H1 (cell line): ENCODE results near the gene KRT81. TPM values are rescaled to one million over a fixed set of nuclear protein-coding genes. Genes with fewer than 3 reads are reported as not detected.

Experiments
- CTCF ChIA-PET: fragments of 300-600 bp; sonication (Branson Sonifier 250); formaldehyde crosslinking; loops from one replicate; lab custom pipeline; 2021; ENCODE audit not compliant: partially characterized antibody; lab: Charles Lee
- POLR2A ChIA-PET: fragments of 300-600 bp; sonication (Branson Sonifier 250); formaldehyde crosslinking; loops from one replicate; lab custom pipeline; 2021; ENCODE audit warnings: inconsistent platforms; ENCODE audit not compliant: partially characterized antibody; lab: Charles Lee
- DNase-seq, 2 experiments: peaks; one replicate each; pipeline versions ENCODE4 v3.0.0 to v3.0.0-alpha.2; 2010 to 2022; ENCODE audit warnings: low spot score in 2 of 2, low read depth in 1 of 2, mixed read lengths in 1 of 2
- FAIRE-seq: peaks from 2 replicates; lab custom pipeline; 2011; peaks lifted over from hg19 to GRCh38; lab: Jason Lieb, UNC
- H2AFZ ChIP-seq: 2 replicates; pipeline ENCODE4 v1.8.1; 2012; ENCODE audit warnings: low read length, inconsistent platforms
- H2AK5ac ChIP-seq: 2 replicates; pipeline ENCODE4 v1.6.1; 2013; ENCODE audit warnings: low read depth, low read length
- H2BK120ac ChIP-seq: replicated peaks from 2 replicates; pipeline ENCODE3; 2013; ENCODE audit warnings: low read depth, low read length, inconsistent platforms
- H2BK12ac ChIP-seq: 2 replicates; pipeline ENCODE4 v1.6.1; 2013; ENCODE audit warnings: low read depth, low read length
- H2BK15ac ChIP-seq: 2 replicates; pipeline ENCODE4 v1.6.1; 2013; ENCODE audit warnings: low read length
- H2BK20ac ChIP-seq: 2 replicates; pipeline ENCODE4 v1.6.1; 2013; ENCODE audit warnings: low read length
- H2BK5ac ChIP-seq: 2 replicates; pipeline ENCODE4 v1.6.1; 2013; ENCODE audit warnings: low read depth, low read length
- H3K14ac ChIP-seq: 2 replicates; pipeline ENCODE4 v1.6.1; 2013; ENCODE audit warnings: inconsistent platforms; ENCODE audit not compliant: insufficient read length
- H3K18ac ChIP-seq: 2 replicates; pipeline ENCODE4 v1.6.1; 2013; ENCODE audit warnings: low read length; ENCODE audit errors: extremely low read depth
- H3K23ac ChIP-seq: 2 replicates; pipeline ENCODE4 v1.6.1; 2013; ENCODE audit warnings: inconsistent platforms; ENCODE audit not compliant: insufficient read length
- H3K23me2 ChIP-seq: 2 replicates; pipeline ENCODE4 v1.6.1; 2013; ENCODE audit warnings: low read depth, low read length
- H3K27ac ChIP-seq: 2 replicates; pipeline ENCODE4 v1.6.1; 2011; ENCODE audit warnings: low read depth, low read length, inconsistent platforms
- H3K27me3 ChIP-seq, 4 experiments: replicated peaks in 1 of 4; 1 replicate in 1 of 4; 2 replicates in 3 of 4; pipeline versions ENCODE4 v1.6.1 to v1.8.1; 2011 to 2013; ENCODE audit warnings: low read length in 3 of 4, mild to moderate bottlenecking in 3 of 4, inconsistent platforms in 2 of 4, mixed read lengths in 2 of 4, moderate library complexity in 1 of 4; ENCODE audit not compliant: control insufficient read depth in 3 of 4, insufficient read depth in 3 of 4; ENCODE audit errors: extremely low read depth in 1 of 4
- H3K36me3 ChIP-seq, 4 experiments: 2 replicates each; pipeline versions ENCODE4 v1.6.1 to v1.8.1; 2011 to 2013; ENCODE audit warnings: mild to moderate bottlenecking in 4 of 4, low read length in 3 of 4, moderate library complexity in 2 of 4, control low read depth in 1 of 4, inconsistent platforms in 1 of 4; ENCODE audit not compliant: insufficient read depth in 4 of 4, control insufficient read depth in 2 of 4
- H3K4ac ChIP-seq: replicated peaks from 2 replicates; pipeline ENCODE3; 2013; ENCODE audit warnings: low read length, low read depth, mixed read lengths, inconsistent platforms; ENCODE audit not compliant: insufficient read length
- H3K4me1 ChIP-seq, 4 experiments: replicated peaks in 1 of 4; 1 replicate in 1 of 4; 2 replicates in 3 of 4; pipeline versions ENCODE4 v1.6.1 to v1.8.1; 2011 to 2013; ENCODE audit warnings: low read length in 3 of 4, inconsistent platforms in 2 of 4, mixed read lengths in 1 of 4; ENCODE audit not compliant: insufficient read depth in 4 of 4, control insufficient read depth in 3 of 4
- H3K4me2 ChIP-seq, 2 experiments: 2 replicates each; pipeline versions ENCODE4 v1.6.1 to v1.8.1; 2011 to 2013; ENCODE audit warnings: low read depth in 2 of 2, low read length in 2 of 2, control low read depth in 1 of 2, inconsistent platforms in 1 of 2, mild to moderate bottlenecking in 1 of 2; ENCODE audit not compliant: insufficient read depth in 1 of 2
- H3K4me3 ChIP-seq, 4 experiments: fragments of 200-600, 300-600 bp in 1 of 4; sonication (generic), shearing (Covaris generic), sonication (Bioruptor Twin) in 1 of 4; 2 replicates each; pipeline versions ENCODE4 v1.5.1 to v1.8.1; 2011 to 2016; ENCODE audit warnings: low read length in 4 of 4, low read depth in 3 of 4, control low read depth in 2 of 4, inconsistent platforms in 2 of 4, mild to moderate bottlenecking in 2 of 4, mixed read lengths in 1 of 4, moderate library complexity in 1 of 4; ENCODE audit not compliant: insufficient read depth in 2 of 4; ENCODE audit errors: extremely low read depth in 1 of 4
- H3K56ac ChIP-seq: replicated peaks from 2 replicates; pipeline ENCODE3; 2013; ENCODE audit warnings: low read depth, mild to moderate bottlenecking, mixed read lengths, low read length, inconsistent platforms; ENCODE audit not compliant: insufficient read length
- H3K79me1 ChIP-seq: 2 replicates; pipeline ENCODE4 v1.6.1; 2013; ENCODE audit warnings: low read depth, low read length, control low read depth
- H3K79me2 ChIP-seq, 2 experiments: 2 replicates each; pipeline versions ENCODE4 v1.6.1 to v1.8.1; 2012 to 2013; ENCODE audit warnings: low read length in 2 of 2, mild to moderate bottlenecking in 2 of 2, inconsistent platforms in 1 of 2; ENCODE audit not compliant: insufficient read depth in 2 of 2, control insufficient read depth in 1 of 2
- H3K9ac ChIP-seq, 4 experiments: replicated peaks in 1 of 4; 1 replicate in 1 of 4; 2 replicates in 3 of 4; pipeline versions ENCODE4 v1.6.1 to v1.8.1; 2011 to 2013; ENCODE audit warnings: low read depth in 3 of 4, low read length in 3 of 4, control low read depth in 2 of 4, mild to moderate bottlenecking in 2 of 4, moderate library complexity in 2 of 4, inconsistent platforms in 1 of 4; ENCODE audit errors: extremely low read depth in 1 of 4
- H3K9me3 ChIP-seq, 2 experiments: 2 replicates each; pipeline versions ENCODE4 v1.6.1 to v1.8.1; 2012 to 2013; ENCODE audit warnings: mild to moderate bottlenecking in 2 of 2, moderate library complexity in 2 of 2, control low read depth in 1 of 2, inconsistent platforms in 1 of 2, low read depth in 1 of 2, low read length in 1 of 2, mixed read lengths in 1 of 2; ENCODE audit not compliant: insufficient read depth in 2 of 2
- H4K20me1 ChIP-seq, 2 experiments: replicated peaks in 1 of 2; 2 replicates each; pipeline versions ENCODE3 to v1.8.1; 2011 to 2013; ENCODE audit warnings: inconsistent platforms in 2 of 2, low read length in 2 of 2, mild to moderate bottlenecking in 1 of 2; ENCODE audit not compliant: insufficient read depth in 2 of 2, control insufficient read depth in 1 of 2
- H4K5ac ChIP-seq: 2 replicates; pipeline ENCODE4 v1.6.1; 2013; ENCODE audit warnings: low read length, low read depth, mixed read lengths, inconsistent platforms; ENCODE audit not compliant: insufficient read length
- H4K8ac ChIP-seq: 2 replicates; pipeline ENCODE4 v1.8.0; 2013; ENCODE audit warnings: mild to moderate bottlenecking, moderate library complexity, low read length, inconsistent platforms; ENCODE audit not compliant: insufficient read depth; ENCODE audit errors: extremely low read depth
- H4K91ac ChIP-seq: replicated peaks from 2 replicates; pipeline ENCODE3; 2013; ENCODE audit warnings: low read length, mixed read lengths, inconsistent platforms; ENCODE audit not compliant: insufficient read length
- ASH2L ChIP-seq: fragments of 200-600, 300-600 bp; sonication (generic); IDR thresholded peaks from one replicate; pipeline ENCODE4 v1.7.1; 2017; ENCODE audit warnings: low read length
- CHD1 ChIP-seq: IDR thresholded peaks from 2 replicates; pipeline ENCODE4 v1.6.1; 2012; ENCODE audit warnings: low read depth, low read length, improper control_type of control experiment
- CTBP2 ChIP-seq: IDR thresholded peaks from 2 replicates; pipeline ENCODE4 v1.7.0; 2011; ENCODE audit warnings: borderline replicate concordance, mild to moderate bottlenecking, moderate library complexity, mixed read lengths, low read length; ENCODE audit not compliant: insufficient read depth, insufficient read length
- CTCF ChIP-seq, 3 experiments: IDR thresholded peaks; 1 replicate in 2 of 3; 2 replicates in 1 of 3; pipeline versions ENCODE4 v1.5.1 to v1.6.1; 2011; ENCODE audit warnings: low read length in 3 of 3, mild to moderate bottlenecking in 3 of 3, inconsistent platforms in 2 of 3, low read depth in 1 of 3, moderate library complexity in 1 of 3; ENCODE audit not compliant: insufficient read depth in 1 of 3; ENCODE audit errors: control extremely low read depth in 1 of 3
- WGBS, 2 experiments: shearing (Covaris generic) in 1 of 2; methylation state at CpG; one replicate each; pipeline versions ENCODE4 v1.1.6 to v1.1.7; 2013 to 2015; ENCODE audit warnings: low lambda C conversion rate in 2 of 2, mixed read lengths in 2 of 2, inconsistent platforms in 1 of 2, low coverage in 1 of 2, missing lambda C conversion rate in 1 of 2; ENCODE audit not compliant: insufficient replicate concordance in 2 of 2, insufficient coverage in 1 of 2, insufficient read length in 1 of 2; ENCODE audit errors: extremely low coverage in 1 of 2, missing lambda C conversion rate in 1 of 2; 5-methylcytosine and 5-hydroxymethylcytosine counted together
- polyA plus RNA-seq, 7 experiments: library from polyadenylated mRNA; depleted of rRNA in 3 of 7; stranded (reverse) in 5 of 7; unstranded in 2 of 7; fragments of >200 nt in 5 of 7; fragments of 200-250 nt in 2 of 7; gene quantifications; 1 replicate in 5 of 7; 2 replicates in 1 of 7; 4 replicates in 1 of 7; pipeline versions ENCODE4 v1.2.1 to v1.2.3, GENCODE V29; 2011 to 2013; ENCODE audit warnings: missing spikeins in 2 of 7, mixed read lengths in 2 of 7
- total RNA-seq: library from RNA; stranded (reverse); fragmentation: NEBNext Ultra II Directional; extraction: Animal tissue kit (Norgen Biotek cat#: 25700); gene quantifications from 2 replicates; pipeline ENCODE4 v1.2.1, GENCODE V29; 2021

Gene KRT81
- total and polyA plus RNA-seq, 2 of the 8 experiments (the other 6 are each of a cell fraction or from before 2014, with no cell fraction given), result not detected

GRCh38 chr12:52266514-52266913 lies 24.8 kb downstream of the KRT81 start:
- Histone ChIP-seq H3K79me1 (no peaks in the 10 kb centered on the region), H3K4ac (no peak overlapping the region), H3K14ac (no peak overlapping the region), H2BK120ac (no peak overlapping the region), H2BK5ac (no peak overlapping the region), H3K23me2 (no peaks in the 10 kb centered on the region), H3K27me3 (no peaks in the 10 kb centered on the region; a peak in 1 of 7 replicates), H3K79me2 (no peaks in the 10 kb centered on the region), H4K5ac (no peak overlapping the region), H2BK20ac (no peak overlapping the region), H3K56ac (no peak overlapping the region), H3K27ac (no peak overlapping the region), H3K4me1 (0 out of 7 replicates have a peak, but pooled peaks cover 0 to under 1% (median 0%) of the 10 kb centered on the region in 4 experiments), H2AK5ac (no peak overlapping the region), H4K91ac (no peak overlapping the region), H3K4me3 (no peak overlapping the region), H3K18ac (no peak overlapping the region), H3K23ac (no peak overlapping the region), H3K9me3 (peaks cover 0 to 7% of the 10 kb centered on the region in 2 experiments; a peak in 2 of 4 replicates), H2AFZ (no peak overlapping the region), H3K4me2 (no peak overlapping the region), H2BK15ac (no peak overlapping the region), H3K9ac (no peak overlapping the region), H4K8ac (no peak overlapping the region), H4K20me1 (no peaks in the 10 kb centered on the region), H2BK12ac (no peak overlapping the region), H3K36me3 (no peaks in the 10 kb centered on the region)
- WGBS, 2 experiments, result 95% methylated on average over 2 of the region's 2 CpGs; no CpG with 5 or more reads in 1 of the 2 experiments
- DNase-seq (no peak), FAIRE-seq (no peak)
- CTCF ChIA-PET, result interaction anchor here (0.7 to 7.0 kb wide), 13 partner anchors 8 to 53 kb away, joined by 3 to 87 read pairs (median 4); partner anchors contain the start of gene KRT86
- TF ChIP-seq CTBP2, result no peak
- TF ChIP-seq ASH2L, result no peak
- TF ChIP-seq CHD1, result no peak
- no peak for TF ChIP-seq CTCF (IDR thresholded peaks at IDR 0.05; ENCODE audit: control extremely low read depth in 1 of 3, insufficient read depth in 1 of 3, low read depth in 1 of 3, low read length in 3 of 3)
- POLR2A ChIA-PET, result no interaction called here
